ENCODE data around the gene GPC6.

- no peak for TF ChIP-seq POLR2A (IDR thresholded peaks at IDR 0.05)
- TF ChIP-seq, protein P1, sequence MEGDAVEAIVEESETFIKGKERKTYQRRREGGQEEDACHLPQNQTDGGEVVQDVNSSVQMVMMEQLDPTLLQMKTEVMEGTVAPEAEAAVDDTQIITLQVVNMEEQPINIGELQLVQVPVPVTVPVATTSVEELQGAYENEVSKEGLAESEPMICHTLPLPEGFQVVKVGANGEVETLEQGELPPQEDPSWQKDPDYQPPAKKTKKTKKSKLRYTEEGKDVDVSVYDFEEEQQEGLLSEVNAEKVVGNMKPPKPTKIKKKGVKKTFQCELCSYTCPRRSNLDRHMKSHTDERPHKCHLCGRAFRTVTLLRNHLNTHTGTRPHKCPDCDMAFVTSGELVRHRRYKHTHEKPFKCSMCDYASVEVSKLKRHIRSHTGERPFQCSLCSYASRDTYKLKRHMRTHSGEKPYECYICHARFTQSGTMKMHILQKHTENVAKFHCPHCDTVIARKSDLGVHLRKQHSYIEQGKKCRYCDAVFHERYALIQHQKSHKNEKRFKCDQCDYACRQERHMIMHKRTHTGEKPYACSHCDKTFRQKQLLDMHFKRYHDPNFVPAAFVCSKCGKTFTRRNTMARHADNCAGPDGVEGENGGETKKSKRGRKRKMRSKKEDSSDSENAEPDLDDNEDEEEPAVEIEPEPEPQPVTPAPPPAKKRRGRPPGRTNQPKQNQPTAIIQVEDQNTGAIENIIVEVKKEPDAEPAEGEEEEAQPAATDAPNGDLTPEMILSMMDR (IDR thresholded peaks at IDR 0.05): no peak
Observed at GRCh38 chr13:93865235-93865634, 638.6 kb downstream of the GPC6 start.
